ENCODE data around the gene SLC12A8.

DNA sequence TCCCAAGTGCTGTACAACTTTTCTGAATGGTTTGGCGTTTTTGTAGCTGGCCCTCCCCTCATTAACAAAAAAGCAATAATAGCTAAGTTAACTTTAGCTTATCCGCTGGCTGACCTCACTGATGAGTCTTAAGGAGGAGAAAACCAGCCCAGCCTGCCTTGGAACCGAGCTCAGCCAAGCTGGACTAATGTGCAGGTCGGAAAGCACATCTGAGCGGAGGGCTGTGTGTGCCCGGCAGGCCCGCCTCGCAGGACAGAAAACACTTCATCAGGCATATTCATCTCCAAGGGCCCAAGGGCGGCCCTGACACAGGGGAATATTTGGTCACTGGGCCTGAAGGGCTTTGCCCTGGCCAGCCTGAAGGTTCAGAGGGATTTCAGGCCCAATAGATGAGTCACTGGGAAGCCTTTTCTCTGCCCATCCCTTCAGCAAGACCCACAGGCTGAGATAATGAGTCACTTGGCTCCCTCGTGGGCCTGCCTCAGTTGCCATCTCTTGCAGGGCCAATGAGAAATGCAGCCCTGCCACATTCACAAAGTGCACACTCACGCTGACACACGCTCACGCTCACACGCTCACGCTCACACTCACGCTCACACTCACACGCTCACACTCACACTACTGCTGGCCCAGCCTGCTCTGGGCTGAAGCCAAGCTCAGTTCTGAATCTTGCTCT is 75.1 kb downstream of the SLC12A8 start:
- TF ChIP-seq POLR2A (IDR thresholded peaks at IDR 0.05) (no peak), CTCF (IDR thresholded peaks at IDR 0.05 in 4 of 5, conservative IDR thresholded peaks at IDR 0.05 in 1 of 5) (no peak)
